HepG2 (cell line): Measurements from ENCODE around the gene TMEM223. TPM values are rescaled to one million over a fixed set of nuclear protein-coding genes. Genes with fewer than 3 reads are reported as not detected.
"Not testable (repeated sequence)": the region's sequence is repeated elsewhere in the genome, so short reads cannot be mapped to it uniquely, and the experiment has no call there.

Experiments used
- ATAC-seq: fragments of 200-7000 bp; cut with Tn5 transposase; 3 replicates; pipeline ENCODE4 v1.9.1; 2020; ENCODE audit warnings: mild to moderate bottlenecking, moderate library complexity
- BruUV-seq: library from RNA; stranded (reverse); fragments of 400-500 nt; replicated peaks from 2 replicates; lab custom pipeline; 2021; lab: Mats Ljungman, UMichigan
- CTCF ChIA-PET: fragments of 300-600 bp; formaldehyde crosslinking; extraction: SDS; loops from one replicate; lab custom pipeline; 2021; ENCODE audit warnings: low total read pairs, inconsistent platforms, low intra/inter-chr PET ratio; lab: Yijun Ruan, JAX
- POLR2A ChIA-PET: fragments of 350-600 bp; sonication (Branson Sonifier 250); formaldehyde crosslinking; loops from one replicate; lab custom pipeline; 2020; ENCODE audit warnings: antibody characterized with exemption, inconsistent platforms; lab: Yijun Ruan, JAX
- DNase-seq: peaks from one replicate; pipeline ENCODE4 v3.0.0-alpha.2; 2015; ENCODE audit warnings: low spot score
- FAIRE-seq: peaks from 3 replicates; lab custom pipeline; 2011; peaks lifted over from hg19 to GRCh38; lab: Jason Lieb, UNC
- H2AFZ ChIP-seq: one replicate; pipeline ENCODE4 v1.6.1; 2011; ENCODE audit warnings: low read length, inconsistent platforms
- H3K27ac ChIP-seq: fragments of 300-600 bp; 3 replicates; pipeline ENCODE4 v1.8.0; 2011; ENCODE audit warnings: mixed run types, mild to moderate bottlenecking, mixed read lengths, low read length, inconsistent platforms; ENCODE audit not compliant: insufficient read depth; ENCODE audit errors: extremely low read length
- H3K27me3 ChIP-seq, 2 experiments: fragments of 200-600 bp in 1 of 2; 2 replicates in 1 of 2; 3 replicates in 1 of 2; pipeline versions ENCODE4 v1.6.0 to v1.8.0; 2011; ENCODE audit warnings: low read length in 2 of 2, mild to moderate bottlenecking in 2 of 2, moderate library complexity in 2 of 2, inconsistent platforms in 1 of 2; ENCODE audit not compliant: insufficient read depth in 2 of 2, control insufficient read depth in 1 of 2
- H3K36me3 ChIP-seq, 2 experiments: fragments of 200-600 bp in 1 of 2; replicated peaks in 1 of 2; 2 replicates in 1 of 2; 3 replicates in 1 of 2; pipeline versions ENCODE4 v1.5.1 to v1.8.0; 2011; ENCODE audit warnings: low read length in 2 of 2, inconsistent platforms in 1 of 2; ENCODE audit not compliant: insufficient read depth in 2 of 2, control insufficient read depth in 1 of 2
- H3K4me1 ChIP-seq: 2 replicates; pipeline ENCODE4 v1.5.1; 2012; ENCODE audit warnings: low read length, inconsistent platforms; ENCODE audit not compliant: insufficient read depth
- H3K4me2 ChIP-seq: 2 replicates; pipeline ENCODE4 v1.6.0; 2011; ENCODE audit warnings: low read depth, low read length, inconsistent platforms
- H3K4me3 ChIP-seq, 3 experiments: fragments of 200-600 bp in 1 of 3; sonication (generic), shearing (Covaris generic) in 1 of 3; replicated peaks in 1 of 3; 2 replicates each; pipeline ENCODE4 v1.5.1; 2011 to 2016; ENCODE audit warnings: low read length in 3 of 3, inconsistent platforms in 2 of 3, low read depth in 2 of 3, mild to moderate bottlenecking in 2 of 3, control low read depth in 1 of 3, mixed read lengths in 1 of 3; ENCODE audit not compliant: insufficient read depth in 1 of 3
- H3K79me2 ChIP-seq: one replicate; pipeline ENCODE4 v1.6.1; 2011; ENCODE audit warnings: low read length, inconsistent platforms; ENCODE audit not compliant: insufficient read depth
- H3K9ac ChIP-seq: 2 replicates; pipeline ENCODE4 v1.6.0; 2011; ENCODE audit warnings: mild to moderate bottlenecking, low read depth, low read length, inconsistent platforms; ENCODE audit not compliant: insufficient read depth
- H3K9me3 ChIP-seq: 2 replicates; pipeline ENCODE4 v1.5.1; 2012; ENCODE audit warnings: mild to moderate bottlenecking, low read length
- H4K20me1 ChIP-seq: 2 replicates; pipeline ENCODE4 v1.6.0; 2011; ENCODE audit warnings: inconsistent platforms, mild to moderate bottlenecking, low read length, moderate library complexity; ENCODE audit not compliant: insufficient read depth
- GATA4 ChIP-seq: sonication (generic); IDR thresholded peaks from 2 replicates; pipeline ENCODE4 v1.6.1; 2016; ENCODE audit warnings: antibody characterized with exemption, low read depth, borderline replicate concordance
- ZNF121 ChIP-seq: sonication (generic); formaldehyde crosslinking; IDR thresholded peaks from 2 replicates; pipeline ENCODE4 v1.5.0; 2020; ENCODE audit warnings: mild to moderate bottlenecking, missing genetic modification reagents
- ZNF770 ChIP-seq: sonication (generic); formaldehyde crosslinking; IDR thresholded peaks from 2 replicates; pipeline ENCODE4 v1.5.0; 2020; ENCODE audit warnings: mild to moderate bottlenecking, missing genetic modification reagents
- WGBS: methylation state at CpG from one replicate; pipeline ENCODE4 v1.1.6; 2017; ENCODE audit warnings: low lambda C conversion rate; 5-methylcytosine and 5-hydroxymethylcytosine counted together
- in situ Hi-C: cut with HindIII; loops from 2 replicates; pipeline ENCODE4 v1.10.0; 2017; ENCODE audit warnings: low pct_unique_long_range_greater_than_20kb; ENCODE audit not compliant: extremely low pct_ligation_motif_present
- intact Hi-C: fragments of 100-400 bp; cut with micrococcal nuclease; formaldehyde crosslinking; loops from one replicate; pipeline ENCODE4 v1.10.0; 2022; ENCODE audit not compliant: unreplicated experiment
- polyA plus RNA-seq, 8 experiments: library from polyadenylated mRNA; depleted of rRNA in 3 of 8; stranded (reverse) in 7 of 8; unstranded in 1 of 8; fragments of >200 nt; fragmentation: Illumina TruSeq in 4 of 8; extraction: Trizol in 4 of 8; gene quantifications; 2 replicates each; pipeline versions ENCODE4 v1.2.1 to v1.2.3, GENCODE V29; 2011 to 2016; ENCODE audit warnings: low read depth in 4 of 8, missing spikeins in 1 of 8, mixed read lengths in 1 of 8; ENCODE audit not compliant: insufficient read depth in 1 of 8
- total RNA-seq, 5 experiments: library from RNA; depleted of rRNA; stranded (reverse); fragments of >200 nt; fragmentation: Illumina TruSeq; extraction: Trizol; gene quantifications; 2 replicates each; pipeline ENCODE4 v1.2.3, GENCODE V29; 2016; ENCODE audit warnings: low read depth in 1 of 5

Gene TMEM223
- total and polyA plus RNA-seq, 2 of the 13 experiments (the other 11 are each of a cell fraction or from before 2014, with no cell fraction given): 19.5 to 24.9 TPM

- 0 out of 2 replicates have a peak, but pooled peaks have one; percentile 40 for TF ChIP-seq GATA4
- TF ChIP-seq, all 625 proteins: peak for 34
Observed at GRCh38 chr11:62830904-62831519, 39.2 kb upstream of the TMEM223 start (continued).

GRCh38 chr11:62828130-62828529 is 36.3 kb upstream of the TMEM223 start:
- POLR2A ChIA-PET: interaction anchor here (1.2 to 4.7 kb wide), 6 partner anchors 12 to 74 kb away, joined by 4 to 57 read pairs (median 7); partner anchors contain the start of genes TMEM179B, WDR74 and ZBTB3
- FAIRE-seq, H3K9me3 ChIP-seq, H3K27ac ChIP-seq, H3K9ac ChIP-seq, ATAC-seq, DNase-seq, H3K4me2 ChIP-seq, intact Hi-C loops, H4K20me1 ChIP-seq, in situ Hi-C loops, H3K27me3 ChIP-seq, H3K4me3 ChIP-seq, BruUV-seq, CTCF ChIA-PET, H2AFZ ChIP-seq: not testable (repeated sequence)
- Histone ChIP-seq H3K79me2 (peaks cover 22% of the 10 kb centered on the region), H3K36me3 (peaks cover 21 to 41% of the 10 kb centered on the region in 2 experiments), H3K4me1 (peaks cover 21% of the 10 kb centered on the region)
- 97% methylated on average over 8 of the region's 8 CpGs for WGBS
- TF ChIP-seq ZNF121 (CRISPR knock-in tag): peak; percentile 78; the same call in 1 of the 2 replicates
- peak; percentile 50 for TF ChIP-seq ZNF770 (CRISPR knock-in tag)
